GM04503 (cell line): ENCODE results near the gene NELFA.
"Not testable (repeated sequence)": the region's sequence is repeated elsewhere in the genome, so short reads cannot be mapped to it uniquely, and the experiment has no call there.

Experiments
- DNase-seq: peaks from one replicate; pipeline ENCODE4 v3.0.0-alpha.2; 2012; ENCODE audit warnings: low read depth

NELFA gene

GRCh38 chr4:2040391-2041238 lies 31.8 kb upstream of the NELFA start:
- DNase-seq: no peak

GRCh38 chr4:2036866-2037265 lies 28.1 kb upstream of the NELFA start:
- no peak for DNase-seq

GRCh38 chr4:2036327-2036726 lies 27.6 kb upstream of the NELFA start:
- no peak for DNase-seq

- not testable (repeated sequence) for DNase-seq
Observed at GRCh38 chr4:2031161-2031560, 22.4 kb upstream of the NELFA start.

GRCh38 chr4:2027120-2027519 lies 18.3 kb upstream of the NELFA start:
- DNase-seq: not testable (repeated sequence)

GRCh38 chr4:2025817-2026216 lies 17.0 kb upstream of the NELFA start:
- no peak for DNase-seq

GRCh38 chr4:2024683-2025082 lies 15.9 kb upstream of the NELFA start:
- DNase-seq: no peak

GRCh38 chr4:2021358-2022018 lies 12.7 kb upstream of the NELFA start:
- not testable (repeated sequence) for DNase-seq

- DNase-seq: no peak
Observed at GRCh38 chr4:2015008-2015407, 6.2 kb upstream of the NELFA start.

- no peak for DNase-seq
Observed at GRCh38 chr4:2011583-2011982, 2.8 kb upstream of the NELFA start.

GRCh38 chr4:2009651-2010233 lies 968 bp upstream of the NELFA start:
- no peak for DNase-seq

- DNase-seq: no peak
Observed at GRCh38 chr4:2008671-2008920, 178 bp downstream of the NELFA start.

- DNase-seq: no peak
Observed at GRCh38 chr4:2007804-2008670, 737 bp downstream of the NELFA start.

GRCh38 chr4:2006956-2007653 lies 1.7 kb downstream of the NELFA start:
- DNase-seq: no peak

- DNase-seq: no peak
Observed at GRCh38 chr4:2006367-2006766, 2.4 kb downstream of the NELFA start.

- not testable (repeated sequence) for DNase-seq
Observed at GRCh38 chr4:2003361-2003760, 5.4 kb downstream of the NELFA start.

GRCh38 chr4:1999308-1999707 lies 9.5 kb downstream of the NELFA start:
- DNase-seq: not testable (repeated sequence)

- no peak for DNase-seq
Observed at GRCh38 chr4:1998296-1998695, 10.5 kb downstream of the NELFA start.

GRCh38 chr4:1997712-1998111 lies 11.1 kb downstream of the NELFA start:
- DNase-seq: no peak

- no peak for DNase-seq
Observed at GRCh38 chr4:1996866-1997611, 11.7 kb downstream of the NELFA start.

GRCh38 chr4:1994938-1995337 lies 13.8 kb downstream of the NELFA start:
- DNase-seq: no peak
